ENCODE results near the gene SMIM9.

SMIM9 gene

GRCh38 chrX:154780968-154781367 is 53.5 kb downstream of the SMIM9 start:
- DNase-seq (ENCODE audit: low spot score) = no peak

- DNase-seq (ENCODE audit: low spot score) = no peak
These were observed 55.2 kb downstream of the SMIM9 start for GRCh38 chrX:154779261-154779660.

DNA sequence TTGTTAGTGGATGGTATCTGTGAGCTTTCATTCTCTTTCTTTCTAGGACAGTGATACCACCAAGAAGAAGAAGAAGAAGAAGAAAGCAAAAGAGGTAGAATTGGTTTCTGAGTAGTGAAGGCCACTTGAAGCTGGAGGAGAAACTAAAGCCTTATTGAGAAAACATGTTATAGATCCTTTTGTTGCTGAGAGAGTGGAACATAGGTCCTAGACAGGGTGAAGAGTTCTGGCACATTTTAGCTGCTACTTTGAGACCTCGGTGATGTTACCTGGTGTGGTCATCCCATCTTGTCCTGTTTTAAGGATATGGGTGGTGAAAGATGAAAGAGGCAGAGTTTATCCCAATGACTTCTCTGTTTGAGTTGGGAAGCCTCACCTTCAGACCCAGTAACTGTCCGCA is 57.7 kb downstream of the SMIM9 start:
- DNase-seq (ENCODE audit: low spot score) = no peak

GRCh38 chrX:154775419-154776349 is 58.8 kb downstream of the SMIM9 start:
- no peak for DNase-seq (ENCODE audit: low spot score)

DNA sequence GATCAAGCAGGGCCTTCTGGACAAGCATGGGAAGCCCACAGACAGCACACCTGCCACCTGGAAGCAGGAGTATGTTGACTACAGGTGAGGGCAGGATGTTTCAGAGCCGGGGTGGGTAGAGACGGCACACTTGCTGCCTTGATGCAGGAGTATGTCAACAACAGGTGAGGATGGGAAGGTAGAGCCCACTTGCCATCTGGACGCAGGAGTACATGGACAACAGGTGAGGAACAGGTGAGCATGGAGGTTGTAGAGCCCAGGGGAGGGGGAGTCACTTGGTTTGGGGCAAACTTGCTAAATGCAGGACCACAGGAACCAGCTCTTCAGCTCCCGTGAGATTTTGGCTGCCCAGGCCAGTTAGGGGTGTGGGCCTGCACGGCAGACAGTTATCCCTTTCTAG is 59.8 kb downstream of the SMIM9 start:
- no peak for DNase-seq (ENCODE audit: low spot score)

All from HuH-7.5 (cell line).